Activated T-cell treated with anti-CD3 and anti-CD28 coated beads, Interleukin-2, amount 50 U/mL, for 4 hours (primary cell): ENCODE measurements around the gene CEP55. TPM values are rescaled to one million over a fixed set of nuclear protein-coding genes. Genes with fewer than 3 reads are reported as not detected.
"Not testable (repeated sequence)": the region's sequence is repeated elsewhere in the genome, so short reads cannot be mapped to it uniquely, and the experiment has no call there.

ENCODE experiments used
- ATAC-seq, 2 donors: fragments of 200-7000 bp; cut with Tn5 transposase; one replicate each; pipeline ENCODE4 v1.10.0; 2021
- DNase-seq: peaks from one replicate; pipeline ENCODE4 v3.0.0-alpha.2; 2020
- H3K27me3 Mint-ChIP-seq: one replicate; pipeline ENCODE4 v1.8.0; 2021; ENCODE audit warnings: low read depth, mixed read lengths
- H3K36me3 Mint-ChIP-seq: one replicate; pipeline ENCODE4 v1.8.0; 2022; ENCODE audit warnings: mixed read lengths; ENCODE audit not compliant: insufficient read depth
- H3K4me1 Mint-ChIP-seq: one replicate; pipeline ENCODE4 v1.8.0; 2021; ENCODE audit warnings: low read depth, mixed read lengths
- H3K4me3 Mint-ChIP-seq: one replicate; pipeline ENCODE4 v1.8.0; 2021; ENCODE audit warnings: mild to moderate bottlenecking, moderate library complexity, mixed read lengths
- H3K9me3 Mint-ChIP-seq: one replicate; pipeline ENCODE4 v1.8.0; 2021; ENCODE audit warnings: mixed read lengths
- total RNA-seq, 3 donors: library from RNA; stranded (reverse); gene quantifications; one replicate each; pipeline ENCODE4 v1.2.1, GENCODE V29; 2021

Gene CEP55
- total RNA-seq, 3 donors from 2014 or later, result 6.0 to 8.2 (median 8.0) TPM

DNA sequence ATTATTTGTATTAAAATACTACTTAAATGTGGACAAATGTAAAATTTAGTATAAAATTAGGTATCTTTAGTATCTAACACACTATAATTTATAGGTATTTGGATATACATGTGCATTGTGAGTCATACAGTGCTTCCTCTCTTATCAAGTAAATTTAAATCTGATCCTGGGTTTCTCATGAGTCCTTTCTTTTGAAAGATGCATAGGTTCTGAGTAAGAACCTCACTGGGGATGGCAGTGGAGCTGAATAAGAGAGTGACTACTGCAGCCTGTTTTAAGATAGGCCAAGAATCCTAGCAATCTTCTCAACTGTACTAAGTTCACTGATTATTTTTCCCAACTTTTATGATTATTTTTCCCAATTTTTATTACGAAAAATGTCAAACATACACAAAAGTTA is 16.2 kb downstream of the CEP55 start:
- H3K9me3 Mint-ChIP-seq, result no peaks in the 10 kb centered on the region
- ATAC-seq (no peak), DNase-seq (no peak)
- H3K4me3 Mint-ChIP-seq, result no peak overlapping the region
- no peaks in the 10 kb centered on the region for H3K27me3 Mint-ChIP-seq
- peaks cover 16% of the 10 kb centered on the region for H3K4me1 Mint-ChIP-seq
- H3K36me3 Mint-ChIP-seq, result no peaks in the 10 kb centered on the region

DNA sequence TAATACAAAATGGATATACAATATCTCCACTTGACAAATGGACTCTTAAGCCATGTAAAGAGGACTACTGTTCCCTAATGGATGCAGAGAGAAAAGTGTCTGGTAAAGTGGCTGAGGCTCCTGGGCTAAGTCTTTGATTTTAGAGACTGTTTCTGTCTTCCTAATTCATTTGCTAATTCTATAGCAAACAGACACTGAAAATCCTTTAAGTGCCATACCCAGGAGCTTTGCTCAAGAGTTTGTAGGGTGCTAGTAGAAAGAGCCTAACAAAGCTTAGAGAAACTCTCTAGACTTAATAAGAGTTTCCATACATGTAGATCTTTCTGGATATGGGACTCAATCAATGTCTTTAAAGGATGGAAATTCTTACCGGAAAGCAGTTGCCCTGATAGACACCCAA is 16.7 kb downstream of the CEP55 start:
- H3K4me1 Mint-ChIP-seq, result peaks cover 13% of the 10 kb centered on the region
- DNase-seq, result no peak
- H3K36me3 Mint-ChIP-seq, result no peaks in the 10 kb centered on the region
- no peaks in the 10 kb centered on the region for H3K9me3 Mint-ChIP-seq
- ATAC-seq, result no peak
- H3K4me3 Mint-ChIP-seq, result no peak overlapping the region
- H3K27me3 Mint-ChIP-seq, result no peaks in the 10 kb centered on the region

GRCh38 chr10:93514521-93514920 is 18.1 kb downstream of the CEP55 start:
- no peaks in the 10 kb centered on the region for H3K36me3 Mint-ChIP-seq
- no peaks in the 10 kb centered on the region for H3K27me3 Mint-ChIP-seq
- H3K4me3 Mint-ChIP-seq, result no peak overlapping the region
- H3K4me1 Mint-ChIP-seq, result peaks cover 9% of the 10 kb centered on the region
- ATAC-seq (no peak), DNase-seq (no peak)
- no peaks in the 10 kb centered on the region for H3K9me3 Mint-ChIP-seq

GRCh38 chr10:93515071-93516005 is 18.9 kb downstream of the CEP55 start:
- Mint-ChIP-seq H3K4me3 (no peak overlapping the region), H3K9me3 (no peaks in the 10 kb centered on the region), H3K36me3 (no peaks in the 10 kb centered on the region), H3K4me1 (peaks cover 6% of the 10 kb centered on the region), H3K27me3 (no peaks in the 10 kb centered on the region)
- no peak for DNase-seq
- ATAC-seq, result no peak

- Mint-ChIP-seq H3K4me3 (no peak overlapping the region), H3K4me1 (peaks cover 3% of the 10 kb centered on the region), H3K36me3 (no peaks in the 10 kb centered on the region), H3K9me3 (no peaks in the 10 kb centered on the region), H3K27me3 (no peaks in the 10 kb centered on the region)
- ATAC-seq (no peak), DNase-seq (no peak)
These were observed 19.6 kb downstream of the CEP55 start for GRCh38 chr10:93516006-93516380.

- Mint-ChIP-seq H3K27me3 (no peaks in the 10 kb centered on the region), H3K36me3 (no peaks in the 10 kb centered on the region), H3K9me3 (no peaks in the 10 kb centered on the region), H3K4me1 (no peaks in the 10 kb centered on the region), H3K4me3 (no peak overlapping the region)
- no peak for DNase-seq
- ATAC-seq, result no peak
These were observed 22.1 kb downstream of the CEP55 start for GRCh38 chr10:93518531-93518930.

DNA sequence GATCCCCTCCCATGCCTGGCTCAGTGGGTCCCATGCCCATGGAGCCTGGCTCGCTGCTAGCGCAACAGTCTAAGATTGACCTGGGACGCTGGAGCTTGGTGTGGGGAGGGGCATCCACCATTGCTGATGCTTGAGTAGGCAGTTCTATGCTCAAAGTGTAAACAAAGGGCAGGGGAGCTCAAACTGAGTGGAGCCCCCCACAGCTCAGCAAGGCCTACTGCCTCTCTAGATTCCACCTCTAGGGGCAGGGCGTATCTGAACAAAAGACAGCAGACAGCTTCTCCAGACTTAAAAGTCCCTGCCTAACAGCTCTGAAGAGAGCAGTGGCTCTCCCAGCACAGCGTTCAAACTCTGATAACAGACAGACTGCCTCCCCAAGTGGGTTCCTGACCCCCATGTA is 38.9 kb downstream of the CEP55 start:
- Mint-ChIP-seq H3K36me3 (no peaks in the 10 kb centered on the region), H3K4me3 (no peak overlapping the region), H3K27me3 (peaks cover 10% of the 10 kb centered on the region), H3K4me1 (no peaks in the 10 kb centered on the region), H3K9me3 (no peaks in the 10 kb centered on the region)
- DNase-seq (no peak), ATAC-seq (no peak)

DNA sequence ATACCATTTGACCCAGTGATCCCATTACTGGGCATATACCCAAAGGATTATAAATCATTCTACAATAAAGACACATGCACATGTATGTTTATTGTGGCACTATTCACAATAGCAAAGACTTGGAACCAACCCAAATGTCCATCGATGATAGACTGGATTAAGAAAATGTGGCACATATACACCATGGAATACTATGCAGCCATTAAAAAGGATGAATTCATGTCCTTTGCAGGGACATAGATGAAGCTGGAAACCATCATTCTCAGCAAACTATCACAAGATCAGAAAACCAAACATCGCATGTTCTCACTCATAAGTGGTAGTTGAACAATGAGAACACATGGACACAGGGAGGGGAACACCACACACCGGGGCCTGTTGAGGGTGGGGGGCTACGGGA is 44.5 kb downstream of the CEP55 start:
- not testable (repeated sequence) for ATAC-seq, H3K36me3 Mint-ChIP-seq, H3K4me3 Mint-ChIP-seq, H3K9me3 Mint-ChIP-seq, DNase-seq, H3K27me3 Mint-ChIP-seq, H3K4me1 Mint-ChIP-seq

- Mint-ChIP-seq H3K4me3 (no peak overlapping the region), H3K4me1 (no peaks in the 10 kb centered on the region), H3K9me3 (no peaks in the 10 kb centered on the region), H3K36me3 (no peaks in the 10 kb centered on the region), H3K27me3 (peaks cover 5% of the 10 kb centered on the region)
- ATAC-seq (no peak), DNase-seq (no peak)
These were observed 45.3 kb downstream of the CEP55 start for GRCh38 chr10:93541402-93542357.

DNA sequence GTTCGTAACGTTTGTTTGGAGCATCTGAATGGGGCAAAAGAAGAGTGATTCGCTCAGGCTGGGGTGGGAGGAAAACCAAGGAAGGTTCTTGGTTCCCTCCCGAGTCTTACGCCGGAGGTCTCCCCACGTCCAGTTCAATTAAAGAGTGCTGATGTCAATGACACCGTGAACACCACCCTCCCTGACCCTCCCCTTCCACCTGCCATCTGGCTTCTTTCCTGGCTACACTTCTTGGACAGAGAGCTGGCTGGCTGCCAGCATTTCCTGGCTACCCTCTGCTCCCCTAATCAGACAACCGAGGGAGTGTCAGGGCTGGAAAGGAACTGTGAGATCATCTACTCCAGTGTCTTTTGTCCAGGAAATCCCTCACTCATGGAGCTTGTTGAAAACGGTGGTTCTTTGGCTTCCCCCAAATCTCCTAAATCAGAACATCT is 46.0 kb downstream of the CEP55 start:
- Mint-ChIP-seq H3K4me3 (no peak overlapping the region), H3K27me3 (peaks cover 9% of the 10 kb centered on the region), H3K9me3 (no peaks in the 10 kb centered on the region), H3K4me1 (no peaks in the 10 kb centered on the region), H3K36me3 (no peaks in the 10 kb centered on the region)
- ATAC-seq, result no peak
- no peak for DNase-seq

DNA sequence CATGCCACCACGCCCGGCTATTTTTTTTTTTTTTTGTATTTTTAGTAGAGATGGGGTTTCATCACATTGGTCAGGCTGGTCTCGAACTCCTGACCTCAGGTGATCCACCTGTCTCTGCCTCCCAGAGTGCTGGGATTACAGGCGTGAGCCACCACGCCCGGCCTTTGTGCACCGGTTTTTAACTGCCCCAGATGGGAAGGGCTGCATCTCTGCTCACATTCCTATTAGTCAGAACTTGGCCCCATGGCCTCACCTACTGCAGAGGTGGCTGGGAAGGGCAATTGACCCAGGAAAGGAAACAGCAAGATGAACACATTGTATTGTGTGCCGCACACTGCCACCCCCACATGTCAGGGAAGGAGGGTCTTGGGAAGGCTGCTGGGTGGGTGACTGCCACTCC is 50.6 kb downstream of the CEP55 start:
- not testable (repeated sequence) for H3K9me3 Mint-ChIP-seq, DNase-seq, H3K4me3 Mint-ChIP-seq, H3K4me1 Mint-ChIP-seq, H3K36me3 Mint-ChIP-seq, ATAC-seq, H3K27me3 Mint-ChIP-seq

GRCh38 chr10:93547522-93547921 is 51.1 kb downstream of the CEP55 start:
- no peaks in the 10 kb centered on the region for H3K36me3 Mint-ChIP-seq
- ATAC-seq (no peak), DNase-seq (no peak)
- H3K4me3 Mint-ChIP-seq, result no peak overlapping the region
- H3K4me1 Mint-ChIP-seq, result no peaks in the 10 kb centered on the region
- H3K27me3 Mint-ChIP-seq, result peaks cover 8% of the 10 kb centered on the region
- H3K9me3 Mint-ChIP-seq, result no peaks in the 10 kb centered on the region

DNA sequence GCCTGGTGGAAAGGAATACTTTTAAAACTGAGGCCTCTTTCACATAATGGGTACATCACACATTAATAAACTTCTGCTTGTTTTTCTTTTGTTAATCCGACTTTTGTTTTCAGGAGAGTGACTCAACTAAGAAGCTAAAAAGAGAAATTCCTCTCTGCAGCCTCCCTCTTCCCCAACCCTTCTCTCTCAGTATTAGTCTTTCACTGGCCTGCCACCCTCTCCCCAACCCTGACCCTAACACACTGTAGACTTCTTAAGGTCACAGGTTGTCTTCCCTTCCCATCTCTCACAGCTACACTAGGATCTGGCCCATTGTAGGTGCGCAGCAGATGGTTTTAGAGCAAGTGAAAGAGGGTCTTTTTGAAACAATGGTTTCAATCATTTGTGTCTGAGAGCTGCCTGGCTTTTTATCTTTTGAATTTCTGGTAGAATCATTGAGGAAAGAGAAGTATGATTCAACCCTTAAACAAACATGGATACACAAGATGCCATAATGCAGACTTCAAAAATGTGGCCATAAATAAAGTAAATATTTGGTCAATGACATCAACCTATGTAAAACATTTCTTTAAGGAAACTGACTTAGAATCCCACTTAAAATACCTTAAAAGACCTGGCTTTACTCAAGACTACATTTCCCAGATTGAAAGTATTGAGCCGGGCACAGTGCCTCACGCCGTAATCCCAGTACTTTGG is 52.1 kb downstream of the CEP55 start:
- no peak for DNase-seq
- H3K4me1 Mint-ChIP-seq, result no peaks in the 10 kb centered on the region
- no peaks in the 10 kb centered on the region for H3K9me3 Mint-ChIP-seq
- peaks cover 8% of the 10 kb centered on the region for H3K27me3 Mint-ChIP-seq
- ATAC-seq, result no peak
- H3K36me3 Mint-ChIP-seq, result no peaks in the 10 kb centered on the region
- H3K4me3 Mint-ChIP-seq, result no peak overlapping the region

DNA sequence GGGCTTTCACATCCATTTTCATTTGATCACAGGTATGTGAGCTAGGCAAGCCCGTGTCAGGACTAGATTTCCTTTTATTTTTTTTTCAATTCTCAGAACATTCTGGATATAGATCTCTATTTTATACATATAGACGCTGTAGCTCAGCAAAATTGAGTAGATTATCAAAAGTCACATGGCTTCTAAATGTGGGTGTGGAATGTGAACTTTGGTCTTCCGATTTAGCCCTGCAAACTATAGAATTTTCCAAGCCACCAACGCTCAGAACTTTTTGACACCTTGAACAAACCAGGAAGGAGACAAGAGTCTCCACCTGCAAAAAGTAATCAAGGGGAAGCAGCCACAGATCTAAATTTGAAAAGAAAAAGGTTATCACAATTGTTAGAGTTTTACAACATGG is 54.2 kb downstream of the CEP55 start:
- Mint-ChIP-seq H3K9me3 (no peaks in the 10 kb centered on the region), H3K36me3 (no peaks in the 10 kb centered on the region), H3K27me3 (peaks cover 6% of the 10 kb centered on the region), H3K4me3 (no peak overlapping the region), H3K4me1 (no peaks in the 10 kb centered on the region)
- DNase-seq (no peak), ATAC-seq (no peak)
